GM06990 (cell line): Measurements from ENCODE around the gene HMX1.

ENCODE experiments used
- DNase-seq: peaks from one replicate; pipeline ENCODE4 v3.0.0-alpha.2; 2011; ENCODE audit not compliant: insufficient read length; ENCODE audit errors: extremely low read depth
- H3K27me3 ChIP-seq: replicated peaks from 2 replicates; pipeline ENCODE4 v1.6.0; 2011; ENCODE audit warnings: low read length; ENCODE audit not compliant: control insufficient read depth, insufficient read depth
- H3K36me3 ChIP-seq: 2 replicates; pipeline ENCODE4 v1.5.1; 2011; ENCODE audit warnings: low read length; ENCODE audit not compliant: control insufficient read depth, insufficient read depth
- H3K4me3 ChIP-seq: replicated peaks from 2 replicates; pipeline ENCODE4 v1.5.1; 2011; ENCODE audit warnings: low read depth, mild to moderate bottlenecking, control low read depth, low read length
- TF ChIP-seq, protein P1 (sequence below): IDR thresholded peaks from 2 replicates; pipeline ENCODE4 v1.5.1; 2011; ENCODE audit warnings: low read length, control low read depth, mild to moderate bottlenecking, inconsistent platforms; ENCODE audit not compliant: insufficient read depth, poor library complexity, severe bottlenecking

HMX1 gene

DNA sequence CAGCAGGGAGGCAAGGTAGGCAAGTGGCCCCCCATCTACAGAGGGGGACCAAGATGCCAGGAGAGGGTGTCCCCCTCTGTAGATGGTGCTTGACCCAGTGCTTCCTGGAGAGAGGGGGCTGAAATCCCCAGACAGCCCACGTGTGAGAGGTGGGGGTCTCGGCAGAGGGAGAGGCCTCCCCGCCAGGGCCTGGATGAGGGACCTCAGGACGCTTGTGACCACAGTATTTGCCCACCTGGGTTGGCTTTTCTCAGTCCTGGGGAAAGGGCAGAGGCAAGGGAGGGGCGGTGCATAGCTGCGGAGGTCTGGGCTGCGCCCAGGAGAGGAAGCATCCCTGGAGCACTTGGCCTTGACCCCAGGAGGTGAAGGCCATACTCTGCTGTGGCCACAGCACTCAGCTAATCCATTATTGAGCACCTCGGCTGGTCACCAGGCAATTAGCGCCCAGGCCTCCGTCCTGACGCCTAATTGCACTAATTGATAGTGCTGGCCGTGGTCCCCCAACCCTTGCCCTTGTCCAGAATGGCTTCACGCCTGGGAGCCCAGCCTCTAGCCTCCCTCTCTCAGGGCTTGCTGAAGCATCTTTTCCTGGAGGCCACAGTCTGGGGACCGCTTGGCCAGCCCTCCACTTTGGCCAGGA, 30.7 kb downstream of the HMX1 start:
- no peak for DNase-seq
- Histone ChIP-seq H3K27me3 (no peaks in the 10 kb centered on the region), H3K36me3 (no peaks in the 10 kb centered on the region), H3K4me3 (no peak overlapping the region)
- TF ChIP-seq, protein P1, sequence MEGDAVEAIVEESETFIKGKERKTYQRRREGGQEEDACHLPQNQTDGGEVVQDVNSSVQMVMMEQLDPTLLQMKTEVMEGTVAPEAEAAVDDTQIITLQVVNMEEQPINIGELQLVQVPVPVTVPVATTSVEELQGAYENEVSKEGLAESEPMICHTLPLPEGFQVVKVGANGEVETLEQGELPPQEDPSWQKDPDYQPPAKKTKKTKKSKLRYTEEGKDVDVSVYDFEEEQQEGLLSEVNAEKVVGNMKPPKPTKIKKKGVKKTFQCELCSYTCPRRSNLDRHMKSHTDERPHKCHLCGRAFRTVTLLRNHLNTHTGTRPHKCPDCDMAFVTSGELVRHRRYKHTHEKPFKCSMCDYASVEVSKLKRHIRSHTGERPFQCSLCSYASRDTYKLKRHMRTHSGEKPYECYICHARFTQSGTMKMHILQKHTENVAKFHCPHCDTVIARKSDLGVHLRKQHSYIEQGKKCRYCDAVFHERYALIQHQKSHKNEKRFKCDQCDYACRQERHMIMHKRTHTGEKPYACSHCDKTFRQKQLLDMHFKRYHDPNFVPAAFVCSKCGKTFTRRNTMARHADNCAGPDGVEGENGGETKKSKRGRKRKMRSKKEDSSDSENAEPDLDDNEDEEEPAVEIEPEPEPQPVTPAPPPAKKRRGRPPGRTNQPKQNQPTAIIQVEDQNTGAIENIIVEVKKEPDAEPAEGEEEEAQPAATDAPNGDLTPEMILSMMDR, result no peak

DNA sequence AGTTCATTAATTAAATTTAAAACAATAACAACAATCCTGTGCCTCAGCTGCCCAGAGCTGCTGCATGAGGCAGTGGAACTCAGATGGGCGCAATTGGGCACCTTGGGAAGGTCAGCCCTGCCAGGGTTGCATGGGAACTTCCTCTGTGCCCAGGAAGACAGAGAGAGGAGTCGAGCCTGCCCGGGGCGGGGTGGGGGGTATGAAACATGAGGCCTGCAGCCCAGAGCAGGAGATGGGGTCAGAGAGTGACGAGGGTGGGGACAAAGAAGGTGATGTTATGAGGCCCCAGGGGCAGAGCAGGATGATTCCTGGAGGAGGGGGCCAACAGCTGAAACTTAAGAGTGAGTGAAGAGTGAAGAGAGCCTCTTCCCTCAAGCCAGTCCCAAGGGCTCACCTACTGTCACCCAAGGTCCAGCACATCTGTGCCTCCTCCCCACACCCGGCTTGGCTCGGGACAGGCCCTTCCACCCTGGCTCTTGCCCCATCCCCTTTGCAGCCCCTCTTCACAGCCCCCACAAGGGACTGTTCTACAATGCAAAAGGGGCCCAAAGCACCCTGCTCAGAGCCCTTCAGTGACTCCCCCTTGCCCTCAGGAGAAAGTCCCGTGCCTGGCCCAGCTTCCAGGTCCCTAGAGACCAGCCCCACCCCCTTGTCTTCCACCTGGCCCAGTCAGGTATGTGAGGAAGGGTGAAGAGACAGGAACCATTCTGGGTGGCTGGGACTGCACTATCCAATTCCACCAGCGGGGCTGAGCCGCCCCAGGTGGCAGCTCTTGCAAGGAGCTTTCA, 31.4 kb downstream of the HMX1 start:
- Histone ChIP-seq H3K4me3 (no peak overlapping the region), H3K27me3 (no peaks in the 10 kb centered on the region), H3K36me3 (no peaks in the 10 kb centered on the region)
- TF ChIP-seq, protein P1, result no peak
- DNase-seq, result no peak

DNA sequence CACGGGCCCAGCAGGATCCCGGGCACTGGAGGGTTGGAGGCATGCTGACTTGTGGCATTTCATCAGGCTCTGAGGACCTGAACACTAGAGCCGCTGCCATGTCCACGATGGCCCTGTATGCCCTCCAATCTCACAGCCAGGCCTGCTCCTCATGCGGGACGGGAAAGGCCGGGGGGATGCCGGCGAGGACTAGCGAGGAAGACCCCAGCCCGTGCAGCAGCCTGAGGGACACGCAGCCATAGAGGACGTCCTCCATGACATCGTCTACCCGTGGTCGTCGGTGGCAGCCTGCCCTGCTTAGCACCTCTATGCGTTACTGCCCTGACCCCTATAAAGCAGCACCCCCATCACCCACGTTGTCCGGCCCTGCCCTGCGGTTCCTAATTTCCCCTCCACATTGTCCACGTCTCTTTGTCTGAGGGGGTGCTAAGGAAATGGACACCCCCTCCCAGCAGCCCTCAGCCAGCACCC, 32.6 kb downstream of the HMX1 start:
- TF ChIP-seq, protein P1, result no peak
- no peak for DNase-seq
- Histone ChIP-seq H3K4me3 (no peak overlapping the region), H3K27me3 (no peaks in the 10 kb centered on the region), H3K36me3 (no peaks in the 10 kb centered on the region)

DNA sequence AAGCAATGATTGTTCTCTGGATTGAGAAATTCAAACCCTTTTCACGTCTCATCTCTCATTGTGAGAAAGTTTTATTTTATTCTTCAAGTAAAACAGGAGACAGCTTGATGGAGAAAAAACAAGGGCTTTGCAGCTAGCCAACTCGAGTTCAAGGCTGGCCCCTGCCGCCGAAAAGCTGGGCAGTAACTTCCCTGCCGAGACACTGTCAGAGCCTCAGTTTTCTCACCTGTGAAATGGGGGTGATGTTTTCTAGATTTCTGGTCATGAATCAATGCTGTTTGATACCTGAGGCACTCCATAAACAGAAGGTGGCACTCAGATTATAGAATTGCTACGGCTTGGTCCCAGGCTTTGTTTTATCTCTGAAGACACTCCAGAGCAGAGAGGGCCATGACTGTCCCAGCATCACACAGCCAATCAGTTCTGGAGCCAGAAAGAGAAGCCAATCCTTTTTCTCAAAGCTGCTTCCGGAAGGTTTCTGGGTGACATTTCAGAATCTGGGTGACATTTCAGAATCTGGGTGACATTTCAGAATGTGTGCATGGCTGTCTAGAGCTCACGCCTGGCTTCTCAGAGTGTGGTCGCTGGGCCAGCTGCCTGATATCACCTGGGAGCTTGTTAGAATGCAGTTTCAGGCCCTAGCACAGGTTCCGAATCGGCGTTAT, 33.2 kb downstream of the HMX1 start:
- H3K27me3 ChIP-seq, result no peaks in the 10 kb centered on the region
- H3K4me3 ChIP-seq, result no peak overlapping the region
- TF ChIP-seq, protein P1, result no peak
- no peak for DNase-seq
- no peaks in the 10 kb centered on the region for H3K36me3 ChIP-seq

DNA sequence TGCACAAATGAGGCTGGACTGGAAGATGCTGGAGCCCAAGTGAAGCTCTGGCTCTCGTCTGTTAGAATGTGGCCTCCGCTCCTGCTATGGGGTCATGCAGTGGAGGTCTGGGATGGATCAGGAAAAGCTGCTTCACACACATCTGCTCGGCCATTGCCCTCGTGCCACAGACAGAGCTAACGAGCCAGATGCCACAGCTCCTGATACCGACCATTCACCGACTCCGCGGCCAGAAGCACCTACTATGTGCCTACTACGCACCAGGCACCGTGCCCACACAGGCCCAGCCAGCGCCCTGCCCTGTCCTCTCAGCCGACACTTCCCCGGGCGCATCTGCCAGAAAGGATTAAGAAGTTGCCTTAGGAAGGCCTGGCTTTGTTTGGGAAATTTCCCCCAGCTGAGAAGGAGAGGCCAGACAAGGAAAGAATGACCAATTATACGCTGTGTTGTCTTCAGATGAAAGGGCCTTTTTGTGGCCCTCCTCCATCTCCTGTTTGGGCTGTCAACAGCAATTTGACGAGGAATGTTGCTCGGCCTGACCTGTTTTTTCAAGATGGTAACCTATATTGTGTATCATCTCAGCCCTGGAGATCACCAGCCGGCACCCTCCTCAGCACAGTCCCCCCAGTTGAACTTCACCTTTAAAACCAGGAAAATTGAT, 34.3 kb downstream of the HMX1 start:
- DNase-seq, result no peak
- Histone ChIP-seq H3K36me3 (no peaks in the 10 kb centered on the region), H3K4me3 (no peak overlapping the region), H3K27me3 (no peaks in the 10 kb centered on the region; the same call in 1 of the 2 replicates)
- TF ChIP-seq, protein P1, result no peak
